ENCODE results near the gene EEFSEC. TPM values are rescaled to one million over a fixed set of nuclear protein-coding genes. Genes with fewer than 3 reads are reported as not detected.

EEFSEC gene
- total RNA-seq, 1 donor from 2014 or later = 16.2 TPM

- H3K27ac ChIP-seq = no peak overlapping the region
- H3K4me3 ChIP-seq = no peak overlapping the region
- no peak for DNase-seq (ENCODE audit: low spot score in 2 of 2)
- TF ChIP-seq CTCF (IDR thresholded peaks at IDR 0.05) = no peak
- peaks cover 9 to 20% of the 10 kb centered on the region in 2 donors for H3K36me3 ChIP-seq
- no peaks in the 10 kb centered on the region for H3K27me3 ChIP-seq
- intact Hi-C loops (cut with DNase I) = no loop called here
- no peaks in the 10 kb centered on the region for H3K4me1 ChIP-seq
- H3K9me3 ChIP-seq = no peaks in the 10 kb centered on the region
Measured at GRCh38 chr3:128343287-128344051, 190.2 kb downstream of the EEFSEC start.

- intact Hi-C loops (cut with DNase I) = no loop called here
- TF ChIP-seq CTCF (IDR thresholded peaks at IDR 0.05) = no peak
- H3K27ac ChIP-seq = no peak overlapping the region
- DNase-seq (ENCODE audit: low spot score in 2 of 2) = no peak
- no peaks in the 10 kb centered on the region for H3K9me3 ChIP-seq
- no peak overlapping the region for H3K4me3 ChIP-seq
- H3K4me1 ChIP-seq = no peaks in the 10 kb centered on the region
- H3K36me3 ChIP-seq = peaks cover 9 to 20% of the 10 kb centered on the region in 2 donors
- no peaks in the 10 kb centered on the region for H3K27me3 ChIP-seq
Measured at GRCh38 chr3:128344052-128344735, 190.9 kb downstream of the EEFSEC start.

GRCh38 chr3:128345196-128345595 lies 191.9 kb downstream of the EEFSEC start:
- Histone ChIP-seq H3K36me3 (peaks cover 9 to 20% of the 10 kb centered on the region in 2 donors), H3K27ac (no peak overlapping the region), H3K4me1 (no peaks in the 10 kb centered on the region), H3K4me3 (no peak overlapping the region), H3K9me3 (no peaks in the 10 kb centered on the region), H3K27me3 (no peaks in the 10 kb centered on the region)
- intact Hi-C loops (cut with DNase I) = no loop called here
- no peak for DNase-seq (ENCODE audit: low spot score in 2 of 2)
- no peak for TF ChIP-seq CTCF (IDR thresholded peaks at IDR 0.05)

GRCh38 chr3:128346562-128346961 lies 193.3 kb downstream of the EEFSEC start:
- TF ChIP-seq CTCF (IDR thresholded peaks at IDR 0.05) = no peak
- Histone ChIP-seq H3K36me3 (peaks cover 2 to 11% of the 10 kb centered on the region in 2 donors), H3K9me3 (no peaks in the 10 kb centered on the region), H3K4me3 (no peak overlapping the region), H3K27me3 (no peaks in the 10 kb centered on the region), H3K4me1 (no peaks in the 10 kb centered on the region), H3K27ac (no peak overlapping the region)
- intact Hi-C loops (cut with DNase I) = no loop called here
- DNase-seq (ENCODE audit: low spot score in 2 of 2) = no peak

GRCh38 chr3:128347282-128347681 lies 194.0 kb downstream of the EEFSEC start:
- no peaks in the 10 kb centered on the region for H3K27me3 ChIP-seq
- H3K27ac ChIP-seq = no peak overlapping the region
- peaks cover 0 to 4% of the 10 kb centered on the region in 2 donors for H3K36me3 ChIP-seq
- TF ChIP-seq CTCF (IDR thresholded peaks at IDR 0.05) = no peak
- DNase-seq (ENCODE audit: low spot score in 2 of 2) = no peak
- no peak overlapping the region for H3K4me3 ChIP-seq
- H3K9me3 ChIP-seq = no peaks in the 10 kb centered on the region
- no peaks in the 10 kb centered on the region for H3K4me1 ChIP-seq
- intact Hi-C loops (cut with DNase I) = no loop called here
